Left ventricle myocardium superior (tissue), 1 donor: ENCODE results near the gene SPATA20. TPM values are rescaled to one million over a fixed set of nuclear protein-coding genes. Genes with fewer than 3 reads are reported as not detected.

ENCODE experiments used
- ATAC-seq: fragments of 200-7000 bp; cut with Tn5 transposase; one replicate; pipeline ENCODE4 v1.9.1; 2020; ENCODE audit warnings: mild to moderate bottlenecking, moderate library complexity
- DNase-seq: peaks from one replicate; pipeline ENCODE4 v3.0.0-alpha.2; 2020
- intact Hi-C: fragments of 100-400 bp; cut with micrococcal nuclease; formaldehyde crosslinking; loops from one replicate; pipeline ENCODE4 v1.11.0; 2022
- total RNA-seq: library from RNA; stranded (reverse); fragmentation: NEBNext Ultra II Directional; extraction: Animal tissue kit (Norgen Biotek cat#: 25700); gene quantifications from one replicate; pipeline ENCODE4 v1.2.1, GENCODE V29; 2021
- donor health status: DM: no; HTN: yes; CAD: no; lungs with severe emphysema.

Gene SPATA20
- total RNA-seq, 1 donor from 2014 or later: 68.7 TPM

- intact Hi-C loops: no loop called here
- ATAC-seq: no peak
- DNase-seq: peak; percentile 23
Observed at GRCh38 chr17:50568659-50569058, 21.7 kb downstream of the SPATA20 start.

GRCh38 chr17:50569592-50569991 lies 22.6 kb downstream of the SPATA20 start:
- intact Hi-C loops: no loop called here
- no peak for ATAC-seq
- DNase-seq: no peak

- intact Hi-C loops: no loop called here
- no peak for DNase-seq
- no peak for ATAC-seq
Observed at GRCh38 chr17:50570032-50570431, 23.1 kb downstream of the SPATA20 start.

- ATAC-seq (no peak), DNase-seq (no peak)
- intact Hi-C loops: no loop called here
Observed at GRCh38 chr17:50570528-50570927, 23.6 kb downstream of the SPATA20 start.

GRCh38 chr17:50571681-50572080 lies 24.7 kb downstream of the SPATA20 start:
- no peak for ATAC-seq
- intact Hi-C loops: no loop called here
- DNase-seq: no peak

- DNase-seq: peak; percentile 32
- intact Hi-C loops: no loop called here
- no peak for ATAC-seq
Observed at GRCh38 chr17:50572541-50572940, 25.6 kb downstream of the SPATA20 start.

GRCh38 chr17:50573866-50574611 lies 27.1 kb downstream of the SPATA20 start:
- DNase-seq: no peak
- intact Hi-C loops: no loop called here
- ATAC-seq: no peak

- ATAC-seq (no peak), DNase-seq (peak; percentile 25)
- intact Hi-C loops: no loop called here
Observed at GRCh38 chr17:50575581-50576210, 28.7 kb downstream of the SPATA20 start.

- DNase-seq: no peak
Observed at GRCh38 chr17:50576864-50577263, 29.9 kb downstream of the SPATA20 start.

GRCh38 chr17:50577451-50577954 lies 30.5 kb downstream of the SPATA20 start:
- DNase-seq: no peak
- ATAC-seq: no peak
- intact Hi-C loops: no loop called here

More at GRCh38 chr17:50576864-50577263, 29.9 kb downstream of the SPATA20 start:
- ATAC-seq: no peak
- intact Hi-C loops: no loop called here

- DNase-seq (no peak), ATAC-seq (no peak)
- intact Hi-C loops: no loop called here
Observed at GRCh38 chr17:50578173-50578572, 31.2 kb downstream of the SPATA20 start.

- DNase-seq: no peak
- ATAC-seq: no peak
- intact Hi-C loops: no loop called here
Observed at GRCh38 chr17:50579399-50579798, 32.4 kb downstream of the SPATA20 start.

- intact Hi-C loops: no loop called here
- ATAC-seq (no peak), DNase-seq (no peak)
Observed at GRCh38 chr17:50580646-50581045, 33.7 kb downstream of the SPATA20 start.

GRCh38 chr17:50581316-50581715 lies 34.3 kb downstream of the SPATA20 start:
- intact Hi-C loops: no loop called here
- ATAC-seq (no peak), DNase-seq (no peak)

- intact Hi-C loops: no loop called here
- ATAC-seq: peak; percentile 83
- peak; percentile 60 for DNase-seq
Observed at GRCh38 chr17:50582741-50583140, 35.8 kb downstream of the SPATA20 start.

GRCh38 chr17:50583641-50584040 lies 36.7 kb downstream of the SPATA20 start:
- ATAC-seq (peak; percentile 78), DNase-seq (peak; percentile 62)
- intact Hi-C loops: no loop called here

GRCh38 chr17:50584116-50584515 lies 37.1 kb downstream of the SPATA20 start:
- DNase-seq (no peak), ATAC-seq (peak; percentile 5)
- intact Hi-C loops: no loop called here

- DNase-seq: no peak
- intact Hi-C loops: no loop called here
- no peak for ATAC-seq
Observed at GRCh38 chr17:50584749-50585148, 37.8 kb downstream of the SPATA20 start.

GRCh38 chr17:50585346-50585745 lies 38.4 kb downstream of the SPATA20 start:
- intact Hi-C loops: no loop called here
- no peak for DNase-seq
- ATAC-seq: no peak

GRCh38 chr17:50585891-50586290 lies 38.9 kb downstream of the SPATA20 start:
- intact Hi-C loops: no loop called here
- no peak for DNase-seq

More at GRCh38 chr17:50585891-50586290, 38.9 kb downstream of the SPATA20 start:
- no peak for ATAC-seq
